ENCODE results near the gene PSMD1.
A peak's percentile ranks its signal among the peaks of the same experiment; 100 is the strongest.

Gene PSMD1

DNA sequence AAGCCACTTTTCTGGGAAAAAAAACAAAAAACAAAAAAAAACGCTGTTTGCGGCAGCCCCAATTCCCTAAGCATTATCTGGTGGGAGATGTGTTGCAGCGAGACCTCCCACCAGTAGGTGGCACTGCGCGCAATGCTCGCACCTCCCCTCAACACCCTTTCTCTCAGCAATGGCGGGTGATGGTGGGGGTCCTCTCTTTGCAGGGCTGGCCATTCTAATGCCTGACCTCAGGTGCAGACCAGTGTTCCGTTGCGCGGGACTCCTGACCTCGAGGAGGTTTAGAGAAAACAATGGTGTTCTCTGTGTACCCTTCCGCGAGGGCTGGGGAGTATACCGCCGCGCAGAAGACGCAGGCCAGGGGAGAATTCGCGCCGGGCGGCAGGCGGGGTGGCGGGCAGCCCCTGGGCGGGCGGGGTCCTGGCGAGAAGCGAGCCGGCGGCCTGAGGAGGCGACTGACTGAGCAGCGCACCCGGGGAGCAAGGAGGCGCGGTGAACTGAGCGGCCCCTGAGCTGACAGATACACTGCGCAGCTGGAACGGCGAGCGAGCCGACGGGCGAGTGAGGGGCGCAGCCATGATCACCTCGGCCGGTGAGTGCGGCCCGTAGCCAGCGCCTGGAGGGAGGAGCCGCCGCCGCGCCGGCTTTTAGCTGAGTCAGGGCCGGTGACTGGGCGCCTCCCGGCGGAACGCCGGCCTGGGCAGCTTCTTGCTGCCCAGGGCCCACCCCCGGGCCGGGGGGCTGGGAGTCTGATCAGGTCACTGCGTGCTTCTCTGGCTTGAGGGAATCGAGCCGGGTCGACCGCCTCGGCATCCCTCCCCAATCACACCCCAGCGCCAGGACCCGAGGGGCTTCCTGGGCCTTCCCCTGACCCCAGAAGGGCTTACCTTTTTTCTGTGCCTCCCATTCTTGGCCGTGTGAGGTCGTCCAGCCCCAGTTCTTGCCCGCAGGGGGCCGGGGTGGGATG, at the start of gene PSMD1:
Gene PSMD1 (plus strand): TSS at position 415 of the 964 bp plus-strand sequence. CDS start 159 bp downstream, at position 574.
- in situ Hi-C loops (cut with HindIII; ENCODE audit: low sequenced_read_pairs): no loop called here

DNA sequence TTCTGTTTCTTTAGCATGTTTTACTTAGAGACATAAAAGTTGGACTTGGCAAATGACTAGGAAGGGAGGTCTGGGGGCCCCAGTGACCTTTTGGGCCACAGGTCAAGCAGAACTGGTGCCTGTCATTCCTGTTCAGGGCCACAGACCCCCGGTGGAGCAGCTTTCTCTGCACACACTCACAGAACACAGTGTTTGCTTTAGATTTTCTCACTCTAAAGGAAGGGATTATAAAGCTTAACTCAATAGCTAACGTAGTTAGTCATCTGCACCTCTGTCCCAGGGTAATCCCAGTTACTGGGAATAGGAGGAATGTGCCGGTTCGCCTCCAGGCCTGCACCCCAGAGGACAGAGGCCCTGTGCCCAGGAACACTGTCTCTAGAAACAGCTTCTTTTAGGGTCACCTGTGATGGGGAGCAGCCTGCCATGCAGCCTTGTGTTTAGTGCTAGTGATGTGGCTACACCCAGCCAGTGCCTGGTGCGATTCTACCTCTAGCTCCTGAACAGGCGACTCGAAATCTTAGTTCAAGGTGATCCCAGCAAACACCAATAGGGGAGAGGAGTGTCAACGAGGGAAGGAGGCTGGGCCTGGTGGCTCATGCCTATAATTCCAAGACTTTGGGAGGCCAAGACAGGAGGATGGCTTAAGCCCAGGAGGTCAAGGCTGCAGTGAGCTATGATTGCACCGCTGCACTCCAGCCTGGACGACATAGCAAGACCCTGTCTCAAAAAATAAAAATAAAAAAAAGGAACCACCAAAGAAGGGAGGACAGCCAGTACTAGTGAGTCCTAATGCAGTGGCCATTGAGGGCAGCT, 49.2 kb upstream of the PSMD1 start:
- TF ChIP-seq, protein P1, sequence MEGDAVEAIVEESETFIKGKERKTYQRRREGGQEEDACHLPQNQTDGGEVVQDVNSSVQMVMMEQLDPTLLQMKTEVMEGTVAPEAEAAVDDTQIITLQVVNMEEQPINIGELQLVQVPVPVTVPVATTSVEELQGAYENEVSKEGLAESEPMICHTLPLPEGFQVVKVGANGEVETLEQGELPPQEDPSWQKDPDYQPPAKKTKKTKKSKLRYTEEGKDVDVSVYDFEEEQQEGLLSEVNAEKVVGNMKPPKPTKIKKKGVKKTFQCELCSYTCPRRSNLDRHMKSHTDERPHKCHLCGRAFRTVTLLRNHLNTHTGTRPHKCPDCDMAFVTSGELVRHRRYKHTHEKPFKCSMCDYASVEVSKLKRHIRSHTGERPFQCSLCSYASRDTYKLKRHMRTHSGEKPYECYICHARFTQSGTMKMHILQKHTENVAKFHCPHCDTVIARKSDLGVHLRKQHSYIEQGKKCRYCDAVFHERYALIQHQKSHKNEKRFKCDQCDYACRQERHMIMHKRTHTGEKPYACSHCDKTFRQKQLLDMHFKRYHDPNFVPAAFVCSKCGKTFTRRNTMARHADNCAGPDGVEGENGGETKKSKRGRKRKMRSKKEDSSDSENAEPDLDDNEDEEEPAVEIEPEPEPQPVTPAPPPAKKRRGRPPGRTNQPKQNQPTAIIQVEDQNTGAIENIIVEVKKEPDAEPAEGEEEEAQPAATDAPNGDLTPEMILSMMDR (IDR thresholded peaks at IDR 0.05; ENCODE audit: low read depth, low read length): no peak
- no peak overlapping the region for H3K4me3 ChIP-seq (ENCODE audit: low read depth, low read length)
- in situ Hi-C loops (cut with HindIII; ENCODE audit: low sequenced_read_pairs): no loop called here
- DNase-seq (ENCODE audit: low read depth, low spot score): no peak

More for the DNA sequence above, at the start of gene PSMD1:
- peak within 1 kb of the TSS; percentile 98 for H3K4me3 ChIP-seq (ENCODE audit: low read depth, low read length)
- peak; percentile 95 for DNase-seq (ENCODE audit: low read depth, low spot score)
- TF ChIP-seq, protein P1 (IDR thresholded peaks at IDR 0.05; ENCODE audit: low read depth, low read length): peak; percentile 94

DNA sequence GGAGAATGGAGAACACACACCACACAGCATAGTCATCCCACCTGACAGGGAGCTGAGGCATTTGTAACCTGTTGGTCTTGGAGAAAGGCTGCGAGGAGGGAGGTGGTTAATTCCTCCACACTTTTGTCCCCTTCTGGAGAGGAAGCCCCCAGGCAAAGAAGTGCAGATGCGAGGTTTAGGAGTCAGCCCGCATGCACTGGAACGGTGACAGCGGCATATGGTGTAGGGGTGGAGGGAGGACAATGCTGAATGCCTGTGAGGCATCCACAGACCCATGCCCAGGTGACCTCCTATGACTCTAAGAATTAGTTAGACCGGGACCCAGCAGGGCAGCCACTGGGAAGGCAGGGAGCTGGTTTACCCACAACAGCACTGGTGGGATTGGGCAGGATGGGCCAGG, 48.5 kb upstream of the PSMD1 start:
- no peak overlapping the region for H3K4me3 ChIP-seq (ENCODE audit: low read depth, low read length)
- no peak for DNase-seq (ENCODE audit: low read depth, low spot score)
- in situ Hi-C loops (cut with HindIII; ENCODE audit: low sequenced_read_pairs): no loop called here
- TF ChIP-seq, protein P1 (IDR thresholded peaks at IDR 0.05; ENCODE audit: low read depth, low read length): no peak

DNA sequence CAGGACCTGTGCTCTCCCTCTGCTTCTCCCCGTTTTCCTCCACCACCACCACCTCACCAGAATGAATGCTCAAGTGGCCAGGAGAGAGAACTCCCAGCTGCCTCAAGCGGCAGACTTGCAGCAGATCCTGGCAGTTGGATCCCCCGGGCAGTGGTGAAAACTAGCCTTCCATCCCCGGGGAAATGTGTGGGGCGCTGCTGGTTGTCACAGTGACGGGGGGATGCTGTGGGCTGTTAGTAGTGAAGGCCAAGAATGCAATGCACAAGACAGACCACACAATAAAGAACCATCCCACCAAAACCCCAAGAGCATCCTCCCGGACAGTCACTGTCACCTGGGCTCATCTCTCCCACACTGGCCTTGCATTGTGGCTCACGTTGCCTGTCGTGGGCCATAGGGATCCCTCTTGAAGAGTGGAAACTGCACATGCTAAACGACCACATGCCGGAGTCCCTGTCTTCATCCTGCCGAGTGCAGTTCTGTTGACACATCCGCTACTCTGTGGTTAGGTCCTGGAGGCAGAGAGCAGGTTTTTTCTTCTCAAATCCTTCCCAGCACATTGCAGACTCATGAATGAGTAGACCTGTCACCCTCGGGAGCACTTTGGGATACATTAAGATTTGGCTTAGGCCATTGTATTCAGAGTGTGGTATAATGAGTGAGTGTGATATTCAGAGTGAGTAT, 47.3 kb upstream of the PSMD1 start:
- TF ChIP-seq, protein P1 (IDR thresholded peaks at IDR 0.05; ENCODE audit: low read depth, low read length): no peak
- no peak overlapping the region for H3K4me3 ChIP-seq (ENCODE audit: low read depth, low read length)
- no peak for DNase-seq (ENCODE audit: low read depth, low spot score)
- in situ Hi-C loops (cut with HindIII; ENCODE audit: low sequenced_read_pairs): no loop called here

DNA sequence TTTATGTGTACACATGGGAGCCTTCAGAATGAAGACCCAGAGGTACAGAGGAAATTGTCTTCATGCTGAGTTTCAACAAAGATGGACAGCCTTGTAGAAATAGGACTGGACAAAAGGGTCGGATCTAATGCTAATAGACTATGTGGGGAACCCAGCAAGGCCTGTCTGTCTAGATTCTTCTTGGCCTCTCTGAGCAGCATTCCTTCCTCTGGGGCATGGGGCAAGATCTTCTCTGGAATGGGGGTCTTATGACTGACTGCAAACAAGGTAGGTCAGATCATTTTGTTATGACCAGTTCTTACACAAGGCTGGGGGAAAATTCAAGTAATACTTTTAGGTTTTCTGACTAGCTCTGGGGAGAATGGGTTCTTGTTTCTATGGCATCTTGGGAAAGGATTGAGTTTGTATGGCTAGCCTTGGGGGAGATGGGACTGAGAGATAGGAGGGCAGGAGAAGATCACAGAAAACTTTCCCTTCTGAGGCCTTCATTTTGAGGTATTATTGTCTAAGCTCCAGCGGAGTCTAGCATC, 46.4 kb upstream of the PSMD1 start:
- TF ChIP-seq, protein P1 (IDR thresholded peaks at IDR 0.05; ENCODE audit: low read depth, low read length): no peak
- DNase-seq (ENCODE audit: low read depth, low spot score): no peak
- in situ Hi-C loops (cut with HindIII; ENCODE audit: low sequenced_read_pairs): no loop called here
- no peak overlapping the region for H3K4me3 ChIP-seq (ENCODE audit: low read depth, low read length)

DNA sequence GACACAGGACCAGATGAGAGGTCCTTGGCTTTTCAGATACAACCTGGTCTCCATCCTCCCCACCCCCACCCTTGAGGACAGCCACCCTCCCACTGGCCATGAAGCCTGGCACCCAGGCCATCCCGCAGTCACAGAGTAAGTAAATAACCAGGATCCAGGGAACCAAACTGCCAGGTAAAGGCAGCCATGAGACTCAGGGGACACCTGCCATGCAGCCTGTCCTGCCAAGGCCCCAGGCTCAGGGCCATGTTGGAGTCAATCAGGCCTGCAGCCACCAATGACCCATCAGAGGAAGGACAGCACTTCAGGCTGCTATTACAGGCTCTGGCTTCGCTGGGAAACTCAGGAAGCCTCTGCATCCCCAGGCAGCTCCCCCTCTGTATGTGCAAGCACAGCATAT, 45.1 kb upstream of the PSMD1 start:
- no peak for DNase-seq (ENCODE audit: low read depth, low spot score)
- in situ Hi-C loops (cut with HindIII; ENCODE audit: low sequenced_read_pairs): no loop called here
- TF ChIP-seq, protein P1 (IDR thresholded peaks at IDR 0.05; ENCODE audit: low read depth, low read length): no peak
- H3K4me3 ChIP-seq (ENCODE audit: low read depth, low read length): no peak overlapping the region

All from astrocyte of the spinal cord (primary cell).